Measurements from ENCODE around the gene HEATR5A. TPM values are rescaled to one million over a fixed set of nuclear protein-coding genes. Genes with fewer than 3 reads are reported as not detected.

Gene HEATR5A
- total and polyA plus RNA-seq, 11 donors = 22.4 to 57.6 (median 45.5) TPM

DNA sequence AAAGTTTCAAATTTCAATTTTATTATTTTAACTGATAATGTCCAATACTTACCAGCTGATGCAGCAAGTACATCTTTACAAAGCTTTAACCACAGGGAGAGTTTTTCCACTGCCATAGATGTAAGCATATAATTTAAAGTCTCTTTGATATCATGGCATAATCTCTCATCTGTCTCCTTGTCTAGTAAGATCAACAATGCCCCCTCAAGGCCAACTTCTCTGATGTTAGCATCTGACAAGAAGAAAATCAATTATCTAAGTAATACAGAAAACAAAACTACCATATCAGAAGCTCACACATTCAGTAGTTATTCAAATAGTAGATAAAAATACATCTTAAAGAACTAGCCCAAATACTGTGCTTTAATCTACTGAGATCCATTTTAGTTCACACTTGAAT, 94.2 kb downstream of the HEATR5A start:
- Histone ChIP-seq H3K36me3 (peaks cover 0 to 62% (median 41%) of the 10 kb centered on the region in 9 donors), H3K4me3 (no peak overlapping the region), H3K9me3 (peaks cover 0 to 11% (median 0%) of the 10 kb centered on the region in 12 donors), H3K27me3 (no peaks in the 10 kb centered on the region), H3K27ac (no peak overlapping the region), H3K4me1 (no peaks in the 10 kb centered on the region)
- DNase-seq = no peak
- intact Hi-C loops (cut with DNase I) = loop anchor here in 3 of 10 donors (10.0 kb wide), 1 partner anchor 121 kb away; the partner anchor contains the start of gene HECTD1 (in 3 of the 3)
- ATAC-seq = no peak
- no peak for TF ChIP-seq POLR2A (IDR thresholded peaks at IDR 0.05)
- TF ChIP-seq, protein P1, sequence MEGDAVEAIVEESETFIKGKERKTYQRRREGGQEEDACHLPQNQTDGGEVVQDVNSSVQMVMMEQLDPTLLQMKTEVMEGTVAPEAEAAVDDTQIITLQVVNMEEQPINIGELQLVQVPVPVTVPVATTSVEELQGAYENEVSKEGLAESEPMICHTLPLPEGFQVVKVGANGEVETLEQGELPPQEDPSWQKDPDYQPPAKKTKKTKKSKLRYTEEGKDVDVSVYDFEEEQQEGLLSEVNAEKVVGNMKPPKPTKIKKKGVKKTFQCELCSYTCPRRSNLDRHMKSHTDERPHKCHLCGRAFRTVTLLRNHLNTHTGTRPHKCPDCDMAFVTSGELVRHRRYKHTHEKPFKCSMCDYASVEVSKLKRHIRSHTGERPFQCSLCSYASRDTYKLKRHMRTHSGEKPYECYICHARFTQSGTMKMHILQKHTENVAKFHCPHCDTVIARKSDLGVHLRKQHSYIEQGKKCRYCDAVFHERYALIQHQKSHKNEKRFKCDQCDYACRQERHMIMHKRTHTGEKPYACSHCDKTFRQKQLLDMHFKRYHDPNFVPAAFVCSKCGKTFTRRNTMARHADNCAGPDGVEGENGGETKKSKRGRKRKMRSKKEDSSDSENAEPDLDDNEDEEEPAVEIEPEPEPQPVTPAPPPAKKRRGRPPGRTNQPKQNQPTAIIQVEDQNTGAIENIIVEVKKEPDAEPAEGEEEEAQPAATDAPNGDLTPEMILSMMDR (IDR thresholded peaks at IDR 0.05) = no peak

GRCh38 chr14:31323419-31323818, 96.9 kb downstream of the HEATR5A start:
- no peaks in the 10 kb centered on the region for H3K27me3 ChIP-seq
- no peaks in the 10 kb centered on the region for H3K9me3 ChIP-seq
- no peak for TF ChIP-seq POLR2A (IDR thresholded peaks at IDR 0.05)
- TF ChIP-seq, protein P1 (IDR thresholded peaks at IDR 0.05) = no peak
- WGBS, 4 donors = 88 to 95% (median 90%) methylated on average over 2 of the region's 2 CpGs
- DNase-seq (no peak), ATAC-seq (no peak)
- peaks cover 0 to 11% (median 2%) of the 10 kb centered on the region in 12 donors for H3K4me1 ChIP-seq
- no peak overlapping the region for H3K27ac ChIP-seq
- no peak overlapping the region for H3K4me3 ChIP-seq
- H3K36me3 ChIP-seq = peaks cover 0 to 68% (median 50%) of the 10 kb centered on the region in 9 donors
- intact Hi-C loops (cut with DNase I) = loop anchor here in 4 of 10 donors (5.0 to 10.0 kb wide), 2 partner anchors 116 to 119 kb away; partner anchors contain the start of gene HECTD1 (in 4 of the 4)

- DNase-seq (no peak), ATAC-seq (no peak)
- Histone ChIP-seq H3K4me1 (peaks cover 0 to 11% (median 2%) of the 10 kb centered on the region in 12 donors), H3K36me3 (peaks cover 0 to 87% (median 68%) of the 10 kb centered on the region in 9 donors), H3K27me3 (no peaks in the 10 kb centered on the region), H3K9me3 (no peaks in the 10 kb centered on the region), H3K27ac (peak overlapping the region in 1 of 12 donors; percentile 30), H3K4me3 (no peak overlapping the region)
- TF ChIP-seq, protein P1 (IDR thresholded peaks at IDR 0.05) = no peak
- no peak for TF ChIP-seq POLR2A (IDR thresholded peaks at IDR 0.05)
- 86 to 93% (median 87%) methylated on average over 14 of the region's 14 CpGs for WGBS, 4 donors
- intact Hi-C loops (cut with DNase I) = loop anchor here in 4 of 10 donors (5.0 to 10.0 kb wide), 2 partner anchors 114 to 116 kb away; partner anchors contain the start of gene HECTD1 (in 4 of the 4)
These were observed 99.2 kb downstream of the HEATR5A start for GRCh38 chr14:31320922-31321766.

DNA sequence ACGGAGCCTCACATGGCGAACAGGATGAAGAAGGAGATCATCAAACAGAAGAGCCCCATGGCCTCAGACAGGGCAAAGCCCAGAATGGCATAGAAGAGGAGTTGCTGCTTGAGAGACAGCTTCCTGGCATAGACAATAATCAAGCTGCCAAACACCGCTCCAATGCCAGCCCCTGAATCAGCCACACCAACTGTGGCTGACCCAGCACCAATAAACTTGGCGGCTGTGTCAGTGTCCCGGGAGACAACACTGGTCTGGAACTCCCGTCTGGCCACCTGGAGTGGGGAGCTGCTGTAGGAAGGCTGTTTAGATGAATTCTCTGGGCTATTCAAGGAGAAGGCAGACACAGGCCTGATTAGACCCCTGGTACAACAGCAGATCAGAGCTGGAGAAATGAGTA, 100.1 kb downstream of the HEATR5A start:
- H3K27me3 ChIP-seq = no peaks in the 10 kb centered on the region

More for the DNA sequence above, 100.1 kb downstream of the HEATR5A start:
- DNase-seq = peak; percentile 58 to 81 (median 69)
- ATAC-seq = peak; percentile 91 to 98 (median 98)
- Histone ChIP-seq H3K36me3 (peaks cover 0 to 91% (median 78%) of the 10 kb centered on the region in 9 donors), H3K9me3 (no peaks in the 10 kb centered on the region), H3K4me1 (peaks cover 0 to 11% (median 2%) of the 10 kb centered on the region in 12 donors), H3K4me3 (no peak overlapping the region), H3K27ac (peak overlapping the region in 3 of 12 donors; percentile 2 to 30 (median 18))
- 57 to 85% (median 64%) methylated on average over 3 to 6 of the region's 6 CpGs for WGBS, 4 donors
- intact Hi-C loops (cut with DNase I) = loop anchor here in 4 of 10 donors (5.0 to 10.0 kb wide), 2 partner anchors 113 to 115 kb away; partner anchors contain the start of gene HECTD1 (in 4 of the 4)
- no peak for TF ChIP-seq POLR2A (IDR thresholded peaks at IDR 0.05)
- TF ChIP-seq, protein P1 (IDR thresholded peaks at IDR 0.05) = no peak
